Activated T-helper 1 cell treated with Interleukin-2 at 50 U/mL for 16 hours (primary cell): Measurements from ENCODE around the gene SYT9.

Experiments used
- DNase-seq: peaks from one replicate; pipeline ENCODE4 v3.0.0-alpha.2; 2020; ENCODE audit warnings: low read depth

SYT9 gene

GRCh38 chr11:7251836-7252682 lies at the start of gene SYT9:
Gene SYT9, plus strand, starts transcription at chr11:7251904. Its CDS starts 283 bp downstream, at chr11:7252187.
- no peak for DNase-seq

- DNase-seq = no peak
Observed at GRCh38 chr11:7202412-7202811, 49.3 kb upstream of the SYT9 start.

- no peak for DNase-seq
Observed at GRCh38 chr11:7204778-7205177, 46.9 kb upstream of the SYT9 start.

GRCh38 chr11:7208391-7208790 lies 43.3 kb upstream of the SYT9 start:
- DNase-seq = no peak

- DNase-seq = no peak
Observed at GRCh38 chr11:7219491-7219890, 32.2 kb upstream of the SYT9 start.

GRCh38 chr11:7220636-7221035 lies 31.1 kb upstream of the SYT9 start:
- no peak for DNase-seq

- no peak for DNase-seq
Observed at GRCh38 chr11:7222619-7223018, 29.1 kb upstream of the SYT9 start.

- DNase-seq = no peak
Observed at GRCh38 chr11:7239877-7240276, 11.8 kb upstream of the SYT9 start.

- DNase-seq = no peak
Observed at GRCh38 chr11:7245341-7245740, 6.4 kb upstream of the SYT9 start.

GRCh38 chr11:7246179-7246578 lies 5.5 kb upstream of the SYT9 start:
- no peak for DNase-seq

- DNase-seq = no peak
Observed at GRCh38 chr11:7250166-7250565, 1.5 kb upstream of the SYT9 start.

- no peak for DNase-seq
Observed at GRCh38 chr11:7251487-7251835, 243 bp upstream of the SYT9 start.

- DNase-seq = no peak
Observed at GRCh38 chr11:7252683-7253213, 1.0 kb downstream of the SYT9 start.

- no peak for DNase-seq
Observed at GRCh38 chr11:7253800-7254199, 2.1 kb downstream of the SYT9 start.

- no peak for DNase-seq
Observed at GRCh38 chr11:7254731-7255291, 3.1 kb downstream of the SYT9 start.

GRCh38 chr11:7256943-7257342 lies 5.2 kb downstream of the SYT9 start:
- DNase-seq = no peak

- no peak for DNase-seq
Observed at GRCh38 chr11:7257724-7258123, 6.0 kb downstream of the SYT9 start.

GRCh38 chr11:7261578-7261977 lies 9.9 kb downstream of the SYT9 start:
- DNase-seq = no peak

GRCh38 chr11:7262672-7263071 lies 11.0 kb downstream of the SYT9 start:
- DNase-seq = no peak

GRCh38 chr11:7263842-7264241 lies 12.1 kb downstream of the SYT9 start:
- DNase-seq = no peak

- no peak for DNase-seq
Observed at GRCh38 chr11:7268758-7269157, 17.1 kb downstream of the SYT9 start.

- DNase-seq = no peak
Observed at GRCh38 chr11:7270233-7270865, 18.6 kb downstream of the SYT9 start.

GRCh38 chr11:7272373-7272772 lies 20.7 kb downstream of the SYT9 start:
- DNase-seq = no peak
